GM12892 (cell line): Measurements from ENCODE around the gene ASB2.

Experiments
- DNase-seq: peaks from one replicate; pipeline ENCODE4 v3.0.0; 2011; ENCODE audit not compliant: insufficient read length
- FAIRE-seq: peaks from 2 replicates; lab custom pipeline; 2011; peaks lifted over from hg19 to GRCh38; lab: Jason Lieb, UNC
- POLR2A ChIP-seq: IDR thresholded peaks from 2 replicates; pipeline ENCODE4 v1.6.1; 2011; ENCODE audit warnings: low read depth, low read length, control low read depth
- POLR2AphosphoS5 ChIP-seq: IDR thresholded peaks from 2 replicates; pipeline ENCODE4 v1.6.1; 2011; ENCODE audit warnings: low read depth, low read length, control low read depth
- TAF1 ChIP-seq: IDR thresholded peaks from 2 replicates; pipeline ENCODE4 v1.6.1; 2011; ENCODE audit warnings: low read depth, mild to moderate bottlenecking, control low read depth, low read length, borderline replicate concordance

ASB2 gene

DNA sequence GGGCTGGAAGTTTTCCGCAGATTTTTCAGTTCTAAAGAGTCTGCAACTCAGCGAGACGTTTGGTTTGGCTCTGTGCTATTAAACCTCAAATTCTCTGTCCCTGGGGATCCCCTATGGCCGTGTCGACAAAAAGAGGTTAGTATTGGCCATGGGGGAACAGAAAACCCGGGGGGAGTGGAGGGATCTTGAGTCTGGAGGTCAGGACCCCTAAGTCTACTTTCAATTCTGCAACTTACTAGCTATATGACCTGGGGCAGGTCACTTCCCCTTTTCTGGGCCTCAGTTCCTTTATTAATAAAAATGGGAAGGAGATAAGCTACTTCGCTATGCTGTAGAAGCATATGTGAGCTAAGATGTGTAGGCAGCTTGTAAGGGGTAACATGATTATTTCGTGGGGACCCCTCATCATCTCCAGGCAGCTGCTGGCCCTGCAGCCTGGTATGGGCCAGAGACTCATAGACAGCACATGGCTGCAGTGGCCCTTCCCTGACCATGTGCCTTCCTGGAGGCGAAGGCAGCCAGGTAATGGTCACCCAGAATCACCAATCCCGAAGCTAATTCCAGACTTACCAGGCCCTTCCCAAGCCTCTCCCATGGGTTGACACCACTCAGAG lies 8.6 kb downstream of the ASB2 start:
- peak; percentile 91 for FAIRE-seq
- TF ChIP-seq TAF1 (no peak), POLR2A (no peak), POLR2AphosphoS5 (0 out of 2 replicates have a peak, but pooled peaks have one; percentile 20)
- peak; percentile 77 for DNase-seq

GRCh38 chr14:93965946-93966474 lies 10.4 kb downstream of the ASB2 start:
- TF ChIP-seq TAF1 (no peak), POLR2AphosphoS5 (no peak), POLR2A (no peak)
- FAIRE-seq: peak; percentile 61
- DNase-seq: no peak

- DNase-seq (no peak), FAIRE-seq (peak; percentile 51)
- TF ChIP-seq TAF1 (no peak), POLR2AphosphoS5 (no peak), POLR2A (no peak)
These were observed 11.0 kb downstream of the ASB2 start for GRCh38 chr14:93965287-93965821.

GRCh38 chr14:93964820-93965286 lies 11.5 kb downstream of the ASB2 start:
- FAIRE-seq (peak; percentile 50), DNase-seq (no peak)

DNA sequence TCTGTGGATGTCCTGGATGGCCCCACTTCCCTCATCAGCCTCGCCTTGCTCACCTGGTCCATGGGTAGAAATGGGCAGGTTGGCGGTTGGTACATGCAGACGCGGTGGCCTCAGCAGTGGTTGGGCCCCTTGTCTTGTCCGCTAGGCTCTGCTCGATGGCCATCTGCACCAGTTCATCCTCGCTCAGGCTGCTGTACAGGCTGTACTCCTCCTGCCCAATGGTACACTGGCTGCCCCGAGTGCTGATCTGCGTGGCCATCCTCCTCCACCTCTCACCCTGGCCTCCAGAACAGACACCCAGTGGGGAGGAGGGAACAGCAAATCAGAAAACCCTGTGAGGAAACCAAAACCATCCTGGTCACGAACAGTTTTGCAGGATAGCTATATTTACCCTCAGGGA lies 12.1 kb downstream of the ASB2 start:
- DNase-seq (no peak), FAIRE-seq (no peak)
- TF ChIP-seq POLR2AphosphoS5: no peak
- no peak for TF ChIP-seq TAF1
- TF ChIP-seq POLR2A: no peak

More at GRCh38 chr14:93964820-93965286, 11.5 kb downstream of the ASB2 start:
- no peak for TF ChIP-seq POLR2A
- TF ChIP-seq TAF1: no peak
- TF ChIP-seq POLR2AphosphoS5: no peak

DNA sequence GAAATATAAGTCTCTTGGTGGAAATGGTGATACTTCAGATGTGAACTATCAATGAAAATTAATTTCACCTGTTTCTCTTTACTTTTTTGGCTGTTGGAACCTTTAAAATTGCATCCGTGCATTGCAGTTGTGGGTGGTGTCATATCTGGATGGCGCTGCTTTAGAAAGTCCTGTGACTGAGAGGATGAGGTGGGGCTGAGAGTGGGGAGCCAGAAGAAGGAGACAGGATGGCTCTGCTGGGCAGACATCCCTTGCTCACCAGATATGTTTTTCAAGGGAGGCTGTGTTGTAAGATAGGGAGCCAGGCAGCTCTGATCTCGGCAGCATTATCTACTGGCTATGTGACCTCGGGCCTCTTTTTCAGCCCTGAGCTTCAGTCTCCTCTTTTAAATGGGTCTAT lies 12.7 kb downstream of the ASB2 start:
- DNase-seq: no peak
- no peak for FAIRE-seq
- TF ChIP-seq TAF1 (no peak), POLR2A (no peak), POLR2AphosphoS5 (no peak)

GRCh38 chr14:93962701-93963601 lies 13.4 kb downstream of the ASB2 start:
- peak; percentile 93 for FAIRE-seq
- DNase-seq: no peak
- TF ChIP-seq POLR2AphosphoS5 (peak; percentile 49; the same call in 1 of the 2 replicates), TAF1 (no peak)

DNA sequence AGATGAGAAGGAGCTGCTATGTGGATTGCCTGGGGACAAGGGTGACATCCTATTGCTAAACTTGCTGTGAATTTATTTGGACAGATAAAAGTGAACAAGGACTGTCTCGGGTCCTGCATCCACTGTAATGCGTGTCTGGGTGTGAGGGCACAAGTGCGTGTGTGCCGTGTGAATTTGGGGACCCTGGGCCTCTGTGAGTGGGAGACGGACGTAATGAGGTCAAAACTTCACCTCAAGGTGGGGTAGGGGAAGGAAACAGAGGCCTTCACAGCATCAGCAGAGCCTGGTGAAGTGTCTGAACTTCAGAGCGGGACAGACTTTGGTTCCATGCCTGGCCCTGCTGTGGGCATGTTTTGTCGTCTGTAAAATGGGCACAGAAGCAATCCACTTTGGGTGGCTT lies 14.8 kb downstream of the ASB2 start:
- DNase-seq (no peak), FAIRE-seq (no peak)
- TF ChIP-seq POLR2A: no peak
- no peak for TF ChIP-seq TAF1
- no peak for TF ChIP-seq POLR2AphosphoS5

GRCh38 chr14:93960774-93961438 lies 15.5 kb downstream of the ASB2 start:
- no peak for DNase-seq
- TF ChIP-seq POLR2AphosphoS5 (no peak), POLR2A (no peak), TAF1 (no peak)
- FAIRE-seq: no peak

- FAIRE-seq: peak; percentile 64
- DNase-seq: no peak
- no peak for TF ChIP-seq POLR2A
- TF ChIP-seq TAF1: no peak
These were observed 16.3 kb downstream of the ASB2 start for GRCh38 chr14:93960108-93960475.

DNA sequence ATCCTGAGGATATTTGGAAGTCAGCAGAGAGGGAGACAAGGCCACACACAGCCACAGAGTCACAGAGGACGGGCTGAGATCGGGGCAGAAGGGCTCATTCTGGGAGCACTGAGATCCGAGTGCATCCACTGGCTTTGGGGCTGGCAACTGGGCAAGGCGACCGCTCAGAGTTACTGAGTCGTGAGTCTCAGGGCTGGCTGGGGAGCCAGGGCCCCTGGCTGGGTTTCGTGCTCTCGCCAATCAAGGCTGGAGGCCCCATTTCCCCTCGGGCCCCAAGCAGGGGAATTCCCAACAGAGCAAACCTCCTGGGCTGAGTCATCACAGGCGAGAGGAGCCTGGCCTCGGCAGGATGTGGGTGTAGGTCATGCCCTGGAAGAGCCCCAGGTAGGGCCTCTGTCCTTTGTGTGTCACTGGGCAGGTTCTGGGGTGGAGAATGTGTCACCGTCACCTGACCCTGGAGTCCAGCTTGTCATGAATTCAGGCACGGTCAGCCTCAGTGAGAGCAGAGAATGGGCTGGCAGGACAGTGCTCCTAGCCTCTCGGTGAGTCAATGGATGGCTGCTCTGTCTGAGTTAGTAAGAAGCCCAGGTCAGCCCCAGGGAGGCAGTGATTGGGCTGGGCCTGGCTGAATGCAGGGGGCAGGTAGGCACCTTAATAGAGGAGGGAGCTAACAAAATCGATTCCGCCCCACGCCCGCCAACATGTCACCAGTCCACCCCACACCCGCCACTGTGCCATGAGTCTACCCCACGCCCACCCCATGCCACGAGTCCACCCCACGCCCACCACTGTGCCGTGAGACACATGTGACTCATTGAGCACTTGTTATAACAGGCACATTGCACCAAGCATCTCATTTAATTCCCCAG lies 16.9 kb downstream of the ASB2 start:
- FAIRE-seq: peak; percentile 96
- peak; percentile 90 for TF ChIP-seq TAF1
- peak; percentile 94 for TF ChIP-seq POLR2AphosphoS5
- TF ChIP-seq POLR2A: peak; percentile 93
- peak; percentile 92 for DNase-seq
